Fibroblast of the aortic adventitia (primary cell): ENCODE results near the gene RAB1B. TPM values are rescaled to one million over a fixed set of nuclear protein-coding genes. Genes with fewer than 3 reads are reported as not detected.

ENCODE experiments used
- DNase-seq: peaks from one replicate; pipeline ENCODE4 v3.0.0-alpha.2; 2010; ENCODE audit warnings: low read depth
- H3K4me3 ChIP-seq: 2 replicates; pipeline ENCODE4 v1.5.1; 2011; ENCODE audit warnings: low read depth, mild to moderate bottlenecking, control low read depth, low read length, moderate library complexity
- total RNA-seq: library from RNA; depleted of rRNA; stranded (reverse); fragments of >200 nt; gene quantifications from 2 replicates; pipeline ENCODE4 v1.2.3, GENCODE V29; 2012; ENCODE audit warnings: low replicate concordance
- TF ChIP-seq, protein P1 (sequence below): IDR thresholded peaks from 2 replicates; pipeline ENCODE4 v1.5.1; 2011; ENCODE audit warnings: mild to moderate bottlenecking, low read length, control low read depth, inconsistent platforms; ENCODE audit not compliant: insufficient read depth

The RAB1B gene
- 69.1 and 85.1 TPM in 2 replicates for total RNA-seq

DNA sequence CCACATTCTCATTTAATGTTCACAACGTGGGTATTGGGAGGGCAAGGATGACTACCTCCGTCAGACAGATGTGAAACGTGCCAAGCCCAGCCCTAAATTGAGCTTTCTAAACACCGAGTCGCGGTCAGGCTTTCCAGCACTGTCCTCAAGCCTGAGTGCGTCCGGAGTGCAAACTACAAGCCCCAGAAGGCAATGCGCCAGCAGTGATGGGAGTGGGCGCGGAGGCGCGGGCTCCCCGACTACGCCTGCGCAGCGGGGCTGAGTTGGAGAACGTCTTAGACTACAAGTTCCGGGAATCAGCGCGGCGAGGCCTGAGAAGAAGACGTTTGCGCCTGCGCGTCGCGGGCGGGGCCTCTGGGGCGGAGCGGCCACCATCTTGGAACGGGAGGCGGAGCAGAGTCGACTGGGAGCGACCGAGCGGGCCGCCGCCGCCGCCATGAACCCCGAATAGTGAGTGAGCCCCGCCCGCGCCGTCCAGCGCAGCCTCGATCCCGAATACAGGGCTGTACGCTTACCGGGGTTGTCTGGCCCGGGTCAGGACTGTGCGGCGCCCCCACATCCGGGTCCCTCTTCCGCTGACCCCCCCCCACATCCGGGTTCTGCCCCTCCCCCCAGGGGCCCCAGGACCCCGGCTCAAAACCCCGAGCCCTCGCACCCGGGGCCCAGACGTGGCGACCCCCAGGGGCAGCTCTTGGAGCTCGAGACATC, at the start of gene RAB1B:
TSS of gene RAB1B (plus strand) at position 396 of the 708 bp plus-strand sequence. CDS start at position 437, 41 bp downstream.
- peak within 1 kb of the TSS; percentile 99 for H3K4me3 ChIP-seq
- TF ChIP-seq, protein P1, sequence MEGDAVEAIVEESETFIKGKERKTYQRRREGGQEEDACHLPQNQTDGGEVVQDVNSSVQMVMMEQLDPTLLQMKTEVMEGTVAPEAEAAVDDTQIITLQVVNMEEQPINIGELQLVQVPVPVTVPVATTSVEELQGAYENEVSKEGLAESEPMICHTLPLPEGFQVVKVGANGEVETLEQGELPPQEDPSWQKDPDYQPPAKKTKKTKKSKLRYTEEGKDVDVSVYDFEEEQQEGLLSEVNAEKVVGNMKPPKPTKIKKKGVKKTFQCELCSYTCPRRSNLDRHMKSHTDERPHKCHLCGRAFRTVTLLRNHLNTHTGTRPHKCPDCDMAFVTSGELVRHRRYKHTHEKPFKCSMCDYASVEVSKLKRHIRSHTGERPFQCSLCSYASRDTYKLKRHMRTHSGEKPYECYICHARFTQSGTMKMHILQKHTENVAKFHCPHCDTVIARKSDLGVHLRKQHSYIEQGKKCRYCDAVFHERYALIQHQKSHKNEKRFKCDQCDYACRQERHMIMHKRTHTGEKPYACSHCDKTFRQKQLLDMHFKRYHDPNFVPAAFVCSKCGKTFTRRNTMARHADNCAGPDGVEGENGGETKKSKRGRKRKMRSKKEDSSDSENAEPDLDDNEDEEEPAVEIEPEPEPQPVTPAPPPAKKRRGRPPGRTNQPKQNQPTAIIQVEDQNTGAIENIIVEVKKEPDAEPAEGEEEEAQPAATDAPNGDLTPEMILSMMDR, result no peak
- DNase-seq, result peak; percentile 99

DNA sequence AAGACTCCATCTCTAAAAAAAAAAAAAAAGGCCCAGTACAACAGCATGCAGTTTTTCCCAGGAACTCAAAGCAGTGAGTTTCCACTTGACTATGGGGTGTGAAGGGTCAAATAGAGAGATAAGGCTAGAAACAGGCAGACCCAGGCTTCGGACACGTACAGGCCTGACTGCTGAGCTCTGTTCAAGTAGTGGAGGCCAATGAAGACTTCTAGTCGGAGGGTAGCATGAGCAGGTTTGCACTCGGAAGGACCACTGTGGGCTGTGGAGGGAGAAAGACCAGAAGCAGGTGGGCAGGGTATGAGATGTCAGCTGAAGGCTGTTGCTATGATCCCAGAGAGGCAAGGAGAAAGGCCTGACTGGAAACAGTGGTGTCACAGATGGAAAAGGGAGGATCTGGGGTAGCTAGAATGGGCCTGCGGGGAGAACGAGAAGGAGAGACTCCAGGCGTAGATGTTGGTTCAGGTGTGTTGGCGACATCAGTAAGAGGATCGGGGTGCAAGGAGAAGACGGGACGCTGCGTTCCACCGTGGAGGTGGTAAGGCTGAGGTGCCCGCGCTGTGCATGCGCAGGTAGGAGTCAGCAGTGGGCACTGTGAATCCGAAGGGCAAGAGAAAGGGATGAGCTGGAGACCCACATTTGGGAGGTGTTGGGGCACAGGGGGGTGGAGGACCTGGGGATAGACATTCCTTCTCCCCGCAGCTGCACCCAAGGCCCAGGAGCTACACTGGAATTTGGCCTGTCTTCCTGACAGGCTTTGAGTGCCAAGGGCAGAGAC, 49.4 kb upstream of the RAB1B start:
- H3K4me3 ChIP-seq, result no peak overlapping the region
- TF ChIP-seq, protein P1, result no peak
- no peak for DNase-seq

DNA sequence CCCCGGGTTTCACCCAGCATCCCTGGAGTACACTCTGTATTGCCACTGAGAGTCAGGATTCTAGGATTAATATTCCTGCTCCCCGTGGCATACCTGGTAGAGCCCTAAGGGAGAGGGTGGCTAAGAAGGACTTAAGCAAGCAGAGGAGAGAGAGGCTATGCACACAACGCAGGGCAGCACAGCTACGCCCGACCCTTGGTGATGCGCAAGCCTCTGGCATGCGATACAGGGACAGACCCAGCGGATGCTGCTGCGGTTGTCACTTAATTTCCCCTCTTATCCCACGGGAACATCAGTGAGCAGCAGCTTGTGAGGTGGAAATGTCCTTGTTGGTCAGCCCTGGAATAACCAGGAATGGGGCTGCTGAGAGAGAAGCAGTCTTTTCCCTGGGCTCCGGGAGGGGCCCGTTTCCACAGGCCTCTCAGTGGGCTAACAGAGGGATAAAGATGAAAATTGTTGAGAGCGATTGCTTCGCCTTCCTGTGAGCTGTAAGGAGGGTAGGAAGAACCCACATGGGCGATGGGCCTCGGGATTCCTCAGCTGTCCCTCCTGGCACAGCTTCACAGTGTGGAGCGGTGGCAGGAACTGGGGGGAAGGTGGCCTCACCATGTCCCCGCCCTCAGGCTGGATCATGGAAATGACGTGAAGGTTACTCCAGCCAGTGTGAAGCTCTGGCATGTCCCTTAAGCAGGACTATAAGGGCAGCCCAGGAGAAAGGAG, 48.4 kb upstream of the RAB1B start:
- no peak for DNase-seq
- TF ChIP-seq, protein P1, result no peak
- H3K4me3 ChIP-seq, result no peak overlapping the region

DNA sequence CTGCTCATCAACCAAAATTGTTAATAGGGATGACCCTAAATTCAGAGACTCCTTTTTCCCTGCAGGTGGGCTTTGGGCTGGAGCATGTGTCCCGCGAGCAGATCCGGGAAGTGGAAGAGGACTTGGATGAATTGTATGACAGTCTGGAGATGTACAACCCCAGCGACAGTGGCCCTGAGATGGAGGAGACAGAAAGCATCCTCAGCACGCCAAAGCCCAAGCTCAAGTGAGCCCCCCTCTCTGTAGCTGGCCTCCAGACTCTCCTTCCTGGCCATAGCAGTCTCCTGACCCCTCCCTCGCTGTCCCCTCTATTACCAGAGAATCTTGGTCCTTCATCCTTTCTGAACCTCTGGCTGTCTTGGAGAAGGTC, 47.9 kb upstream of the RAB1B start:
- TF ChIP-seq, protein P1, result no peak
- no peak for DNase-seq
- no peak overlapping the region for H3K4me3 ChIP-seq

DNA sequence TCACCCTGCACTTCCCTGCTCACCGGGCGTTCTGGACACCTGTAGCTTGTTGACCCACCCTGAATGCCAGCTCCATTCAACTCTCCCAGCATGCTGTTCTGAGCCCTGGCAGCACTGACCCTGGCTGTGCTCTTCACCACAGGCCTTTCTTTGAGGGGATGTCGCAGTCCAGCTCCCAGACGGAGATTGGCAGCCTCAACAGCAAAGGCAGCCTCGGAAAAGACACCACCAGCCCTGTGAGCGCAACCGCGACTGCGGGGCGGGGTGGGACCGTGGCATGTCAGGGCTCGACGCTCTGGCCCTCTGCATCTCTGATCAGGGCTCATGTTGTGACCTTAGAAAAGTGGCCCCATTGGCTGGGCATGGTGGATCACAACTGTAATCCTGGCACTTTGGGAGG, 47.4 kb upstream of the RAB1B start:
- H3K4me3 ChIP-seq, result no peak overlapping the region
- TF ChIP-seq, protein P1, result no peak
- DNase-seq, result no peak

DNA sequence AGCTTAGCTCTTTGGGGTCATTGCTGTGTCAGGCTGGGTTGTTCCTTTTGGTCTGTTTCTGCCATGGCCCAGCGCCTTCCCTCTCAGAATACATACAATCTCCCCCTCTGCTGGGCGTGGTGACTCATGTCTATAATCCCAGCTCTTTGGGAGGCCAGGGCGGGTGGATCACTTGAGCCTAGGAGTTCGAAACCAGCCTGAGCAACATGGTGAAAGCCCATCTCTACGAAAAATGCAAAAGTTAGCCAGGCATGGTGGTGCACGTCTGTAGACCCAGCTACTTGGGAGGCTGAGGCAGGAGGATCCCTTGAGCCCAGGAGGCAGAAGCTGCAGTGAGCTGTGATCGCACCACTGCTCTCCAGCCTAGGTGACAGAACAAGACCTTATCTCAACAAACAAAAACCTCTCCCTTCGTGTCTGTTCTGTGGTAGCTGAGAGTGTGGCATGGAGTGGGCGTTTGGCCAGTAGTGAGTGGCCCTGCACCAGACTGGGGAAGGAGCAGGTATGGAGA, 46.7 kb upstream of the RAB1B start:
- DNase-seq, result no peak
- TF ChIP-seq, protein P1, result no peak
- H3K4me3 ChIP-seq, result no peak overlapping the region
